Muscle of leg (tissue), 11 donors: ENCODE results near the gene SIRT2. TPM values are rescaled to one million over a fixed set of nuclear protein-coding genes. Genes with fewer than 3 reads are reported as not detected.
"Not testable (repeated sequence)": the region's sequence is repeated elsewhere in the genome, so short reads cannot be mapped to it uniquely, and the experiment has no call there.

Source experiments
- DNase-seq: peaks from one replicate; pipeline ENCODE4 v3.0.0; 2013
- H3K27ac ChIP-seq: one replicate; pipeline ENCODE4 v1.5.1; 2013; ENCODE audit warnings: mild to moderate bottlenecking, low read length, control low read depth
- H3K27me3 ChIP-seq: one replicate; pipeline ENCODE4 v1.6.1; 2013; ENCODE audit warnings: low read length; ENCODE audit not compliant: control insufficient read depth, insufficient read depth
- H3K36me3 ChIP-seq: one replicate; pipeline ENCODE4 v1.6.1; 2013; ENCODE audit warnings: low read length; ENCODE audit not compliant: control insufficient read depth, insufficient read depth
- H3K4me1 ChIP-seq: one replicate; pipeline ENCODE4 v1.6.1; 2013; ENCODE audit warnings: low read length; ENCODE audit not compliant: control insufficient read depth, insufficient read depth
- H3K4me3 ChIP-seq: one replicate; pipeline ENCODE4 v1.5.1; 2013; ENCODE audit warnings: low read length, control low read depth
- H3K9me3 ChIP-seq: replicated peaks from 2 replicates; pipeline ENCODE4 v1.6.1; 2013; ENCODE audit warnings: low read depth, low read length; ENCODE audit not compliant: control insufficient read depth
- WGBS: methylation state at CpG from one replicate; pipeline ENCODE4 v1.1.5; 2013; ENCODE audit warnings: missing lambda C conversion rate; ENCODE audit not compliant: insufficient coverage; 5-methylcytosine and 5-hydroxymethylcytosine counted together
- polyA plus RNA-seq, 8 donors: library from polyadenylated mRNA; unstranded; fragments of 120-200 nt; gene quantifications; one replicate each; pipeline versions ENCODE4 v1.2.1 to v1.2.3, GENCODE V29; 2013; ENCODE audit warnings: inconsistent platforms in 1 of 8, low replicate concordance in 1 of 8; ENCODE audit not compliant: insufficient read length in 8 of 8, insufficient read depth in 1 of 8
- total RNA-seq: library from RNA; stranded (reverse); fragments of 120-200 nt; gene quantifications from one replicate; pipeline ENCODE4 v1.2.4, GENCODE V29; 2013

Gene SIRT2
- total and polyA plus RNA-seq, 9 donors, result 92.7 to 129 (median 106) TPM

DNA sequence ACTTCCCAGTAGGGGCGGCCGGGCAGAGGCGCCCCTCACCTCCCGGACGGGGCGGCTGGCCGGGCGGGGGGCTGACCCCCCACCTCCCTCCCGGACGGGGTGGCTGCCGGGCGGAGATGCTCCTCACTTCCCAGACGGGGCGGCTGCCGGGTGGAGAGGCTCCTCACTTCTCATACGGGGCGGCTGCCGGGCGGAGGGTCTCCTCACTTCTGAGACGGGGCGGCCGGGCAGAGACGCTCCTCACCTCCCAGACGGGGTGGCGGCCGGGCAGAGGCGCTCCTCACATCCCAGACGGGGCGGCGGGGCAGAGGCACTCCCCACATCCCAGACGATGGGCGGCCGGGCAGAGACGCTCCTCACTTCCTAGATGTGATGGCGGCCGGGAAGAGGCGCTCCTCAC is 43.7 kb downstream of the SIRT2 start:
- H3K4me3 ChIP-seq, H3K27ac ChIP-seq, H3K36me3 ChIP-seq, H3K27me3 ChIP-seq, H3K9me3 ChIP-seq, DNase-seq: not testable (repeated sequence)
- 93% methylated on average over 6 of the region's 37 CpGs for WGBS
- H3K4me1 ChIP-seq, result peaks cover 24% of the 10 kb centered on the region

DNA sequence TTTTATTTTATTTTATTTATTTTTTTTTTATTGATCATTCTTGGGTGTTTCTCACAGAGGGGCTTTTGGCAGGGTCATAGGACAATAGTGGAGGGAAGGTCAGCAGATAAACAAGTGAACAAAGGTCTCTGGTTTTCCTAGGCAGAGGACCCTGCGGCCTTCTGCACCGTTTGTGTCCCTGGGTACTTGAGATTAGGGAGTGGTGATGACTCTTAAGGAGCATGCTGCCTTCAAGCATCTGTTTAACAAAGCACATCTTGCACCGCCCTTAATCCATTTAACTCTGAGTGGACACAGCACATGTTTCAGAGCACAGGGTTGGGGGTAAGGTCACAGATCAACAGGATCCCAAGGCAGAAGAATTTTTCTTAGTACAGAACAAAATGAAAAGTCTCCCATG is 44.5 kb downstream of the SIRT2 start:
- not testable (repeated sequence) for H3K27me3 ChIP-seq, H3K27ac ChIP-seq, H3K9me3 ChIP-seq, DNase-seq, H3K36me3 ChIP-seq, H3K4me3 ChIP-seq
- no CpG with 5 or more reads among the region's 3 CpGs for WGBS
- H3K4me1 ChIP-seq, result peaks cover 25% of the 10 kb centered on the region

DNA sequence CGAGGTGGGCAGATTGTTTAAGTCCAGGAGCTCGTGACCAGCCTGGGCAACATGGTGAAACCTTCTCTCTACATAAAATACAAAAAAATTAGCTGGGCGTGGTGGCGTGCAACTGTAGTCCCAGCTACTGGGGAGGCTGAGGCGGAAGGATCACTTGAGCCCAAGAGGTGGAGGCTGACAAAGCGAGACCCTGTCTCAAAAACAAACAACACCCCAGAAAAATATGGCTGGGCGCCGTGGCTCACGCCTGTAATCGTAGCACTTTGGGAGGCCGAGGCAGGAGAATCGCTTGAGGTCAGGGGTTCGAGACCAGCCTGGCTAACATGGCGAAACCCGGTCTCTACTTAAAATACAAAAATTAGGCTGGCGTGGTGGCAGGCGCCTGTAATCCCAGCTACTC is 46.2 kb downstream of the SIRT2 start:
- peak overlapping the region; percentile 99 for H3K27ac ChIP-seq
- H3K27me3 ChIP-seq, result no peaks in the 10 kb centered on the region
- no peaks in the 10 kb centered on the region for H3K36me3 ChIP-seq
- 95% methylated on average over 12 of the region's 17 CpGs for WGBS
- no peaks in the 10 kb centered on the region for H3K9me3 ChIP-seq
- H3K4me1 ChIP-seq, result peaks cover 32% of the 10 kb centered on the region
- DNase-seq, result no peak
- peak overlapping the region; percentile 74 for H3K4me3 ChIP-seq

DNA sequence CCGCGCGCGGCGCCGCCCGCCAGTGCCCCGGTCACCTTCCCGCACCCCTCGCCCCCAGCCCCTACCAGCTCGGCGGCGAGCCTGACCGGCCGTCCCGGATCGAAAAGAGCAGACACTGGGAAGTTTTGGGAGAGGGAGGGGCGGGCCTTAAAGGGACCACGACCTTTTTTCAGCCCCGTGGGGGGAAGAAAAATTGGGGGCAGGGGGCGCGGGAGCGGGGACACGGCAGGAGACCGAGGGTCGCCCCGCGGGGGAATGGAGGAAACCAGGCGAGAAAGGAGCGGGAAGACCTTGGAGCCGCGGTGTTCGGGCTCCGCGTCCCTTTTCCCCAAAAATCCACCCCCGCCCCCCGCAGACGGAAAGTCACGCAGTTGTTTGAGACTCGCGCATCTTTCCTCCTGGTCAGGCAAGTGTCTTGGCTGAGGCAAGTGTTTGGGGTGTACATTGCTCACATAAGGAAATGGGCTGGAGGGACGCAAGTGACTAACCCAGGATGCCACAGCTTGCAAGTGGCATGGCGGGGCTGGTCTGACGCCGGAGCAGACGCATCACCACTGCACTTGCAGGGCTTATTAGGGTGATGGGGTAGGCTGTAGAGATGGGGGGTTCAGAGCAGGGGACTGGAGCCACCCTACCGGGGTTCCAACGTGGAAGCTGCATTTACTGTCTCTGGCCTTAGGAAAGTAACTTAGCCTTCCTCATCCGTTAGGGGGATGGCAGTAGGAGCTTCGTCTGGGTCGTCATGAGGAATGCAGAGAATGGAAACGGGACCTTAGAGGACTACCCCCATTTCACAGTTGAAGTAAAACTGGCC is 47.0 kb downstream of the SIRT2 start:
- Histone ChIP-seq H3K4me1 (peaks cover 37% of the 10 kb centered on the region), H3K27ac (peak overlapping the region; percentile 99), H3K9me3 (no peaks in the 10 kb centered on the region), H3K4me3 (peak overlapping the region; percentile 74), H3K27me3 (no peaks in the 10 kb centered on the region), H3K36me3 (peaks cover 5% of the 10 kb centered on the region)
- DNase-seq, result peak; percentile 85
- 3% methylated on average over 8 of the region's 52 CpGs for WGBS

DNA sequence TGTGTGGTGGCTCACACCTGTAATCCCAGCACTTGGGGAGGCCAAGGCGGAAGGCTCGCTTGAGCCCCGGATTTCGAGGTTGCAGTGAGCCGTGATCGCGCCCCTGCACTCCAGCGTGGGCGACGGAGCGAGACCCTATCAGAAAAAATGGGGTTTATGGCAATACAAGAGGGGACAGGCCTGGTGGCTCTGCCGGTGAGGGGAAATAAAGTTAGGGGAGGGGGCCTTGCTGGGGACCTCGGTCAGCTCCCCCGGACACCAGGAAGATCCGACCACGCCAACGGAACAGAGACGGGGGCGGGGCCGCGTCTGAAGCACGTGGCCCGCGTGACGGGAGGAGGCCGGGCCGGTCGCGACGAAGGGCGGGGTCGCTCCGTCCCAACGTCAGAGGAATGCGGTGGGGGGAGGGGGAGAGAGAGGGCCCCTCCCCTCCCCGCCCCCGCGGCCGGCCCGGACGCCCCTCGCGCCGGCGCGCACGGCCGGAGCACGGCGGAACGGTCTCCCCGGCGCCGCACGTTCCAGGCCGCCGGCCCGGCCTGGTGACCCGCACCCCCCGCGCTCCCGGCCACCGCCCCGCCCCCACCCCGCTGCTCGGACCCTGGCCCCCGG is 47.7 kb downstream of the SIRT2 start:
- DNase-seq, result peak; percentile 98
- under 1% methylated on average over 51 of the region's 67 CpGs for WGBS
- Histone ChIP-seq H3K36me3 (peaks cover 12% of the 10 kb centered on the region), H3K27ac (peak overlapping the region; percentile 99), H3K27me3 (no peaks in the 10 kb centered on the region), H3K9me3 (no peaks in the 10 kb centered on the region), H3K4me1 (peaks cover 39% of the 10 kb centered on the region), H3K4me3 (peak overlapping the region; percentile 74)

DNA sequence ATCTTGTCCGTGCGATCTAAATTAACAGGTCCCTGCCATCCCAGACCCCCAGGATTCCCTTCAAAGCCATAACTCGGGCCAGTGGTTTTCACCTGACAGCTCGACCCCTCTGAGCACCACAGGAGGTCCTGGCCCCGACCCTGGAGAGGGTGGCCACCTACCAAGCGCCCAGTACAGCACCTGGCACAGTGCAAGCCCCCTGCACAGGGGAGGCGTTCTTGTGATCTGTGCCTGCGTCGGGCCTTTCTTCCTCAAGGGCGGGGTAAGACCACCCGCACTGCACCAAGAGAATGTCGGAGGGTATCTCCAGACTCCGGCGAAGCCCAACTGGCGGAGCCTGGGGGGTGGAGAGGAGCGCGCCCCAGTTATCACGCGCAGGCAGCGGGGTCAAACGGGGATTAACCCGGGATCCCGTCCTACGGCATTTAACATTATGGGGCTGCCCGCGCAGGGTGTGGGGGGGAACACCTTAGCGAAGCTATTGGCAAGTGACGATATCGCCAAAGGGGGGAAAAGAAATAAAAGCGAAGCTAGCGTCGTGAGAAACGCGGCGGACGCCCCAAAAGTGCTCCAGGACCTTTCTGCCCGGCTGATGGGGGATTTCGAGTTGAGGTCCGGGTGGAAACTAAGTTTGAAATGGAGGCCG is 48.3 kb downstream of the SIRT2 start:
- Histone ChIP-seq H3K4me1 (peaks cover 42% of the 10 kb centered on the region), H3K36me3 (peaks cover 18% of the 10 kb centered on the region), H3K9me3 (no peaks in the 10 kb centered on the region), H3K4me3 (peak overlapping the region; percentile 51), H3K27me3 (no peaks in the 10 kb centered on the region), H3K27ac (peak overlapping the region; percentile 96)
- peak; percentile 70 for DNase-seq
- 2% methylated on average over 37 of the region's 40 CpGs for whole genome bisulfite sequencing

DNA sequence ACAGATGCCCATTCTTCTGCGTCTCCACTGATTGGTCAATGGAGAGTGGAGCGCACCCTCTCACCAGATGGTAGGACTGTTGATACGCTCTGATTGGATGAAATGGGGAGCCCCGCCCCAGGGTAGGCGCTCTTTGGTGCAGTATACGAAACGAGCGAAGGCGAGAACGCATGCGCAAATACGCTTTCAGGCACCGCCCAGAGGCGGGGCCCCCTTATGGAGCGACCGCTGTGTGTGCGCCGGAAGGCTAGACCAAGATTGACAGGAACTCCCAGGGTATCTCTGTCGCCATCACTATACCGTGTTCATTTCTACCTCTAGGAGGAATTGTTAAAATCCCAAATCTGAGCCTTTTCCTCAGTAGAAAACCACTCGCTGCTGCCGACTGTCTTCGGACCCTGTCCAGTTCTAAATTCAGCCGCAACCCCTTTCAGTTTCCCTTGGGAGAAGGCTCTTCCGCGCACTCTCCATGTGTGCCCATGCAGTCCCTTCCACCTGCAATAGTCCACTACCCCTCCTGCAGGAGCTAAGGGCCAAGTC is 48.9 kb downstream of the SIRT2 start:
- H3K27me3 ChIP-seq, result no peaks in the 10 kb centered on the region
- H3K4me1 ChIP-seq, result peaks cover 48% of the 10 kb centered on the region
- H3K4me3 ChIP-seq, result peak overlapping the region; percentile 51
- peak; percentile 100 for DNase-seq
- H3K9me3 ChIP-seq, result no peaks in the 10 kb centered on the region
- WGBS, result under 1% methylated on average over 26 of the region's 26 CpGs
- peaks cover 24% of the 10 kb centered on the region for H3K36me3 ChIP-seq
- peak overlapping the region; percentile 96 for H3K27ac ChIP-seq

DNA sequence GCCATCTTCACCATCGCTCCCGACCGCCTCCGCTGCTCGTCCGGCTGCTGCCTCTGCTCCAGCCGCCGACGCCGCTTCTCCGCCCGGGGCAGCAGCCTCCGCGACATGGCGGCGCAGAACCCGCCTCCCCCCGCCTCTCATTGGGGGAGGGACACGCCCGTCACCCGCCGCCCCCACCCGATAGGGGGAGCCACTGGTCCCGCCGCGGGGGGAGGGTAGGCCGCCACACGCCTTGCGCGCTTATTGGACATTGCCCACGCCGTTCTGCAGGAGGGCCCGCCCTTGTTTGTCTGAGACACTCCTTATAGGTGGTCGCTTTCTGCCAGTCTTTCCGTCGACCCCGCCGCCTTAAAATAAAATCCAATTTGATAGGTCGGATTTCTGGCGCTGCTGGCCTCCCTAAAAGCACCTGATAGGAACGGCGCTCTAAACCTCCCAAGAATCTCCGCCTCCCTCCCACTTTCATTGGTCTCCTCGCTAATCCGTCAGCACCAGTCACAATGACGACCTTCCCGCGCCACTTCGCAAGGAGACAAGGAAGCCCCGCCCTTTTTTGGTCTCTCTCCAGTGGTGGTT is 49.5 kb downstream of the SIRT2 start, which contains the start of gene HNRNPL:
Gene HNRNPL (minus strand): TSS at position 127 of the 576 bp plus-strand sequence. CDS start 20 bp downstream, at position 107.
- WGBS, result 0% methylated on average over 43 of the region's 50 CpGs
- Histone ChIP-seq H3K27me3 (no peaks in the 10 kb centered on the region), H3K9me3 (no peaks in the 10 kb centered on the region), H3K36me3 (peaks cover 30% of the 10 kb centered on the region), H3K4me1 (peaks cover 50% of the 10 kb centered on the region), H3K27ac (peak within 1 kb of the TSS; percentile 96), H3K4me3 (peak within 1 kb of the TSS; percentile 59)
- no peak for DNase-seq

DNA sequence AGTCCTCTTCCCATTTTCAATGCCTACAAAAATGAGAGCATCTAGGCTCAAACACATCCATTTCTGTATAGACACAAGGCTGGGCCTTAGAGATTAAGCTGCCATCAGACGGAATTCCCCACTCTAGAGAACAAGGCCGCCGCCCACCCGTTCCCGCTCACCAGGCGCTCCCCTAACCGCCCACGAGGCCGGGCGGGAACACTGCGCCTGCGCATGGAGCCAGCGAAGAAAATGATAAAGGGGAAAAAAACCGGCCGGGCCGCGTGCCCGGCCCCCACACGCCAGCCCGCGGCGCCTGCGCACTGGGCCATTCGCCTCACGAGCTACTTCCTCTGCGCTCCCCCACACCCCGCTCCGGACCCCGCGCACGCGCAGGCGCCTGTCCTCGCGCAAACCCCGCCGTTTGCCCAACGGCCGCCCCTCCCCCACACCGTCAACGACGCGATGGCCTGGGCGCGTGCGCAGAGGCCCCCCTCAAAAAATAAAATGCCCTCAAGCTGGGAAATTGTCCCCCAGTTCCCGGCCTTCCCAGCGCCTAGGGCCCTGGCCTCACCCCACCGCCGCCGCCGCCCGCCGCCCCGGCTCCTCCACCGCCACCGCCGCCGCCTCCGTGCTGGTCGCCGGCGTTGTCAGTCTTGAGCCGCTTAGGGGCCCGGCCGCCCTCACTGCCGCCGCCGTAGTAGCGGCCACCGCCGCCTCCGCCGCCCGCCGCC is 50.1 kb downstream of the SIRT2 start:
- Histone ChIP-seq H3K9me3 (no peaks in the 10 kb centered on the region), H3K4me3 (peak overlapping the region; percentile 59), H3K36me3 (peaks cover 36% of the 10 kb centered on the region), H3K27ac (peak overlapping the region; percentile 90), H3K27me3 (no peaks in the 10 kb centered on the region), H3K4me1 (peaks cover 50% of the 10 kb centered on the region)
- WGBS, result under 1% methylated on average over 69 of the region's 76 CpGs
- peak; percentile 98 for DNase-seq
